Mucosa of stomach (tissue), 1 donor: ENCODE measurements around the gene PEDS1.
A peak's percentile ranks its signal among the peaks of the same experiment; 100 is the strongest.
"Not testable (repeated sequence)": the region's sequence is repeated elsewhere in the genome, so short reads cannot be mapped to it uniquely, and the experiment has no call there.

ENCODE experiments used
- H3K27me3 ChIP-seq: one replicate; pipeline ENCODE4 v1.7.0; 2013; ENCODE audit warnings: mild to moderate bottlenecking, low read length; ENCODE audit not compliant: control insufficient read depth, insufficient read depth
- H3K36me3 ChIP-seq: one replicate; pipeline ENCODE4 v1.7.0; 2013; ENCODE audit warnings: low read length; ENCODE audit not compliant: control insufficient read depth, insufficient read depth
- H3K4me1 ChIP-seq: one replicate; pipeline ENCODE4 v1.7.0; 2013; ENCODE audit warnings: mild to moderate bottlenecking, low read length; ENCODE audit not compliant: control insufficient read depth, insufficient read depth
- H3K4me3 ChIP-seq: one replicate; pipeline ENCODE4 v1.7.0; 2013; ENCODE audit warnings: low read length
- H3K9ac ChIP-seq: one replicate; pipeline ENCODE4 v1.7.0; 2013; ENCODE audit warnings: mild to moderate bottlenecking, low read length, moderate library complexity
- H3K9me3 ChIP-seq: one replicate; pipeline ENCODE4 v1.7.0; 2013; ENCODE audit warnings: mild to moderate bottlenecking, low read length, moderate library complexity; ENCODE audit not compliant: control insufficient read depth
- donor health status: Pancreatic carcinoma.

PEDS1 gene

DNA sequence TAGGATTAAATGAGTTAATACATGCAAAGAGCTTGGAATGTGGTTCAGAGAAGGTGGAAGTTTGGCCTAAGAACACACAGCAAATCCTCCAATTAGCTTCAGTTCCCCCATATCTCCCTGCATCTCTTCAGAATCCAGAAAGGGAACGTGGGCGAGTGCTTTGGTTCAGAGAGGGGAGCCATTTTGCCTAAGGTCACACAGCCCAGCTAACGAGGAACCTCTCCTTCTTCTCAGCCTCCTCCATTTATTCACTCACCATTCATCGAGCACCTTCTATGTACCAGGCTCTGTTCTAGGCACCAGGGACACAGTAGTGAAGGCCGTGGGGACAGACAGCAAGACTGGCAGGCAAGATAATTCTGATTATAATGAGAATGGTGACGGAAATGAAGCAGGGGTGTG, 34.8 kb upstream of the PEDS1 start:
- Histone ChIP-seq H3K9ac (no peak overlapping the region), H3K36me3 (no peaks in the 10 kb centered on the region), H3K27me3 (peaks cover 8% of the 10 kb centered on the region), H3K9me3 (no peaks in the 10 kb centered on the region), H3K4me3 (no peak overlapping the region), H3K4me1 (peaks cover 13% of the 10 kb centered on the region)

DNA sequence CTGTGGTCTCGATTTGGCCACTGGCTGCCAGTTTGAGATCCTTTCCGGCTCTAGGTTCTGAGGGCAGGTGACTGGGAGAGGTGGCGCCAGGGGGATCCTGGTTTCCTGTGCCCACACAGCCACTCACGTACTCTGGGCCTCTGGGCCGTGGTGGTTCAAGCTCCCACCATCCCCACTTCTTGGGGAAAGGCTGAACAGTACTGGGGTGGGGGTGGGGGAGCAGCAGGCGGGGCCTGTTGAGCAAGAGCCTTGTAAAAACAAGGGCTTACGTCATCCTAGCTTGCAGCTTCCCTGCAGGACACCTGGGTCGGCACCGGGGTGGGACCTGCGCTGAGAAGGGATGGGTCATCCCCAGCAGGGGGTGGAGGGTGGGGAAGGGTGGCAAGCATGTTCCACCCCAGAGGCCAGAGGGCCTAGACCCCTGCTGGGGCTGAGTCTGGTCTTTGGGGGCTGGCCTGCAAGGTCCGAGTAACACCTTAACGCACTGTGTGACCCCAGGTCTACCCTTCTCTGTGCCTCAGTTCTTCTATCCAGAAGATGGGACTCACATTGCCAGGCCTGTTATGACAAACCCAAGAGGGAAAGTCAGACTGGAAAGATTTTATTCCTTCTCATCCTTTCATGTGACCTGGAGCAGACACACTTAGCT, 34.0 kb upstream of the PEDS1 start:
- no peak overlapping the region for H3K9ac ChIP-seq
- no peaks in the 10 kb centered on the region for H3K9me3 ChIP-seq
- no peak overlapping the region for H3K4me3 ChIP-seq
- peaks cover 8% of the 10 kb centered on the region for H3K27me3 ChIP-seq
- no peaks in the 10 kb centered on the region for H3K36me3 ChIP-seq
- H3K4me1 ChIP-seq, result peaks cover 6% of the 10 kb centered on the region

DNA sequence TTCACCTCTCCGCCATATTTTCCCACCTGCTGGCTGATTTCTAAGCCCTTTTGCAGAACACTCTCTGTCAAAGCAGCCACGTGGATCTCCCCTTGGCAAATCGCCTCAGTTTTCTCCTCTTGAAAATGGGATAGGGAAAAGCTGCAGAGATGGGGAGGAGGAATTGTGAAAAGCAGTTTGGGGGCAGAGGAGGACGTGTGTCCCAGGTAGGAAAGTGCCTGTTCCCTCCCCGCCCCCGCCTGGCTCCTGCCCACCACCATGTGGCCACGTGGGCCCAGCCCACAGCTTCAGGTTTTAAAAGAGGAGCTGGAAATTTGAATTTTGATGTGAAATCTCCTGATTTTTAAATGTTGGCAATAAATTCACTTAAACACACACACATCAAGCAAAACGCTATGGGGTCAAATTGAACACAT, 33.5 kb upstream of the PEDS1 start:
- no peak overlapping the region for H3K4me3 ChIP-seq
- peaks cover 6% of the 10 kb centered on the region for H3K4me1 ChIP-seq
- H3K9ac ChIP-seq, result no peak overlapping the region
- no peaks in the 10 kb centered on the region for H3K9me3 ChIP-seq
- H3K27me3 ChIP-seq, result peaks cover 8% of the 10 kb centered on the region
- H3K36me3 ChIP-seq, result no peaks in the 10 kb centered on the region

DNA sequence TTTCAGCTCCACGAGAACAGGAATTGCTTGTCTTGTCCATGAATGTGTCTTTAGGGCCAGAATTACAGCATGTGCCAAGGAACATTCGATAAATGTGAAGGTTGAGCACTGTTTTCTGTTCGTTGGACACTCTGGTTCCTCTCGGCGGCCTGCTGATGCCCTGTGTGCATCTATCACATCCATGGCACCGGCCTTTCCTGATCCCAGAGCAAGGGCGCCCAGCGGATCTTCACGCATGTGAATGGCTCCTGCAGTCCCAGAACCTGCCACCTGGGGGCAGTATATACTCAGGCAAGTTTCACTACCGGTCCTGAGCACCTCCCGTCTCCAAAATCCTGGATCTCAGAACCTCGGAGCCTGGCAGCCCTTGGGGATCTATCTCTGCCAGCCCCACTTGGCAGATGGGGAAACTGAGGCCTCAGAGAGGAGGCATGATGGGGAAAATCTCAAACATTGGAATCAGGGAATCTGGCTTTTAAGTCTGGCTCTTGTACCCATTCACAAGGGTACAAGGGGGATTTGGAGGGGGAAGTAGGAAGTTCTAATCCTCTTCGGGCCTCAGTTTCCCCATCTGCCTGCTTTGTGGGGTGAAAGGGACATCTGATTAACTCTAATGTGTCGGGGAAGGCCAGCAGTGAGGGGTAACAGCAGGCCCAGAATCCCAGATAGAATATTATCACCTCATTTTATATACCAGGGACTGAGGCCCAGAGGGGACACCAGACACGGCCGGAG, 32.8 kb upstream of the PEDS1 start:
- H3K4me3 ChIP-seq, result no peak overlapping the region
- no peak overlapping the region for H3K9ac ChIP-seq
- no peaks in the 10 kb centered on the region for H3K9me3 ChIP-seq
- no peaks in the 10 kb centered on the region for H3K36me3 ChIP-seq
- peaks cover 8% of the 10 kb centered on the region for H3K27me3 ChIP-seq
- H3K4me1 ChIP-seq, result peaks cover 6% of the 10 kb centered on the region

DNA sequence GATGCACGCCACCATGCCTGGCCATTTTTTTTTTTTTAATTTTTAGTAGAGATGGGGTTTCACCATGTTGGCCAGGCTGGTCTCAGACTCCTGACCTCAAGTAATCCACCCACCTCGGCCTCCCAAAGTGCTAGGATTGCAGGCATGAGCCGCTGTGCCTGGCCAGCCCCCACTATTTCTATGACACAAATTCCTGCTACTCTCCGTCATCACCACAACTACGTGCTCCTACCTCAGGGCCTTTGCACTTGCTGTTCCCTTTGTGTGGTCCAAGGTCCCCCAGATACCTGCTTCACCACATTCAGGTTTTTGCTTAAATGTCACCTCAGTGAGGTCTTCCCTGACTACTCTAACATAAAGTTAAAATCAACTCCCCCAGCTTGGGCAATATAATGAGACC, 31.9 kb upstream of the PEDS1 start:
- Histone ChIP-seq H3K27me3 (peaks cover 8% of the 10 kb centered on the region), H3K36me3 (no peaks in the 10 kb centered on the region), H3K4me1 (peaks cover 6% of the 10 kb centered on the region), H3K9ac (no peak overlapping the region), H3K9me3 (no peaks in the 10 kb centered on the region), H3K4me3 (no peak overlapping the region)

DNA sequence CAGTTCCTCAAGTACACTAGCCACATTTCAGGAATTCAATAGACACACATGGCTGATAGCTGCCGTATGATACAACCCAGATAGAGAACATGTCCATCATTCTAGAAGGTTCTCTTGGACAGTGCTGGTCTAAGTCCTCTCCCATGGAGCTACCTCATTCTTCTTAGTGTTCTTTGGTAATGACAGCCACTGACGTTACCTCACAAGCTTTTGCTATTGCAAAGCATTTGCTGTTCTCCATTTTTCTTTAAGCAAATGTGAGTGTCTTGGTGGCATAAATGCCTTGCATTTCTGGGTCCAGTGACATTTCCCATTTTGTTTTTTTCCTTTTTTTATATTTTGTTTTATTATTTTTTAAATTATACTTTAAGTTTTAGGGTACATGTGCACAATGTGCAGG, 28.8 kb upstream of the PEDS1 start:
- H3K27me3 ChIP-seq, result peaks cover 8% of the 10 kb centered on the region
- H3K4me1 ChIP-seq, result peaks cover 3% of the 10 kb centered on the region

DNA sequence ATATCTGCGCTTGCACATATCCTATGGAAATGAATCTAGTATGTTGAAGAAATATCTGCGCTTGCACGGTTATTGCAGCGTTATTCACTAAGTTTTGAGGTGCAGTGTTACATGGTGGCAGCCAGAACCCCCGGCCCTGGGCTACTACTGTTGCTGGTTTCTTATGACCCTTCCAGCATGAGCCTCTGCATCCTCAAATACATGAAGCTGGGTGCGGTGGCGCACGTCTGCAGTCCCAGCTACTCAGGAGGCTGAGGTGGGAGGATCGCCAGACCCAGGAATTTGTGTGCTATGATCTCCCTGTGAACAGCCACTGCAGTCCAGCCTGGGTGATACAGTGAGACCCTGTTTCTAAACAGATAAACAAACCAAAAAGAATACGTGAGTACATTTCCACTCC, 27.8 kb upstream of the PEDS1 start:
- no peak overlapping the region for H3K4me3 ChIP-seq
- H3K9ac ChIP-seq, result no peak overlapping the region
- H3K4me1 ChIP-seq, result peaks cover 3% of the 10 kb centered on the region
- no peaks in the 10 kb centered on the region for H3K36me3 ChIP-seq
- H3K27me3 ChIP-seq, result peaks cover 8% of the 10 kb centered on the region
- H3K9me3 ChIP-seq, result no peaks in the 10 kb centered on the region

More for the DNA sequence above, 28.8 kb upstream of the PEDS1 start:
- Histone ChIP-seq H3K9me3 (no peaks in the 10 kb centered on the region), H3K36me3 (no peaks in the 10 kb centered on the region), H3K4me3 (no peak overlapping the region), H3K9ac (no peak overlapping the region)

DNA sequence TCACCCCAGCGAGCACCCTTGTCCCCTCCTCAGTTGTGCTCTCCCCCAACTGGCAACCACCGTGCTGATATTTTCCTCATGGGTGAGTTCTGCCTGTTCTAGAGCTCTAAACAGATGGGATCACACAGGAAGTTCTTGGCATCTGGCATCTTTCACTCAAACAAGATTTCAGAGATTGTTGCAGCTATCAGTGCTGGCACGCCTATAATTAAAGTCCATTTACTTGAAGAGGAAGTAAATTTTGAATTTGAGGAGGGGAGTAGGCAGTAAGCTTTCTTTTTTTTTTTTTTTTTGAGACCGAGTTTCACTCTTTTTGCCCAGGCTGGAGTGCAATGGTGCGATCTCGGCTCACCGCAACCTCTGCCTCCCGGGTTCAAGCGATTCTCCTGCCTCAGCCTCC, 25.1 kb upstream of the PEDS1 start:
- not testable (repeated sequence) for H3K9ac ChIP-seq, H3K27me3 ChIP-seq, H3K4me3 ChIP-seq, H3K4me1 ChIP-seq, H3K9me3 ChIP-seq, H3K36me3 ChIP-seq

DNA sequence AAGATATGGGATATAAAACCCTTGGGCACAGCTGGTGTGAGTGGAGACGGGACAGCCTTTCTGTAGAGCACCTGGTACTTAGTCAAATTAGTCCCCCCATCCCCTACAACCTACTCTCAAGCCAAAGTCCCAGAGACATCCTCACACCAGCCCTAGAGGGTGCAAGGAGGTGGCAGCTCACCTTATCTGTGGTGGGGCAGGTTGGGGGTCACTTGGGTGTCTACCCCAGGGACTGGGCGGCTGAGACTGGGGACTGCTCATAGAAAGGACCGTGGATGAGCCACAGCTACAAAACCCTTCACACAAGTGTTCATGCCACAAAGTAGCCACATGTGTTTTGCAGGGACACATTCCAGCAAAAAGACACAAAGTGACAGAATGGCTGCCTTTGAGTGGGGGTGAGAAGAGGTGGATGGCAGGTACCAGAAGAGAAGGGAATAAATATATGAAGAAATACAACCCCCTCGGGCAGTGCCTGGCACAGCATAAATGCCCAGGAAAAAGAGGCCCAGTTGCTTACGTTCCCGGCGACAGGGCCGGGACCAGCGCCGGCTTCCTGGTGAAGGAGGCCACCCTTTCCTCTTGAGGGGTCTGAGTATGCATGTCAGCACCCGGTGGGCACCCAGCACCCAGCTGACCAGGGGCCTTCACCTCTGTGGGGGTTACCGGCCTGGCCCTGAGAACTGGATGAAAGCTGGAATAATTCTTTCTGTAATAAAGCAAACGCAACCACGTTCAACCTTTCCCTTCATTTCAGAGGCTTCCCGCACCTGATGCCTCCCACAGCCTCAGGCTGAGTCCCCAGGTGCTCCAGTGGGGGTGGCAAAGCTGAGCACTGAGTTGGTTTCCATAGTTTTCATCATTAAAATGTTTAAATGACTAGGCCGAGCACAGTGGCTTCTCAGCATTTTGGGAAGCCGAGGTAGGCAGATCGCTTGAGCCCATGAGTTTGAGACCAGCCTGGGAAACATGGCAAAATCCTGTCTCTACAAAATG, 22.7 kb upstream of the PEDS1 start:
- H3K9me3 ChIP-seq, result no peaks in the 10 kb centered on the region
- no peak overlapping the region for H3K9ac ChIP-seq
- H3K4me3 ChIP-seq, result no peak overlapping the region
- peaks cover 20% of the 10 kb centered on the region for H3K4me1 ChIP-seq
- no peaks in the 10 kb centered on the region for H3K27me3 ChIP-seq
- H3K36me3 ChIP-seq, result no peaks in the 10 kb centered on the region

DNA sequence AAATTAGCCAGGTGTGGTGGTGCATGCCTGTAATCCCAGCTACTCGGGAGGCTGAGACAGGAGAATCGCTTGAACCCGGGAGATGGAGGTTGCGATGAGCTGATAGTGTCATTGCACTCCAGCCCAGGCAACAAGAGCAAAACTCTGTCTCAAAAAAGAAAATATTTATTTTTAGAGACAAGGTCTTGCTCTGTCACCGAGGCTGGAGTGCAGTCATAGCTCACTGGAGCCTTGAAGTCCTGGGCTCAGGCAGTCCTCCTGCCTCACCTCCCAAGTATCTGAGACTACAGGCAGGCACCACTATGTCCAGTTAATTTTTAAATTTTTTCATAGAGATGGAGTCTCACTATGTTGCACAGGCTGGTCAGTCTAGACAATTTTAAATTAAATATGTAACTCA, 20.9 kb upstream of the PEDS1 start:
- no peak overlapping the region for H3K9ac ChIP-seq
- no peaks in the 10 kb centered on the region for H3K27me3 ChIP-seq
- H3K4me1 ChIP-seq, result peaks cover 20% of the 10 kb centered on the region
- H3K9me3 ChIP-seq, result no peaks in the 10 kb centered on the region
- no peak overlapping the region for H3K4me3 ChIP-seq
- no peaks in the 10 kb centered on the region for H3K36me3 ChIP-seq

DNA sequence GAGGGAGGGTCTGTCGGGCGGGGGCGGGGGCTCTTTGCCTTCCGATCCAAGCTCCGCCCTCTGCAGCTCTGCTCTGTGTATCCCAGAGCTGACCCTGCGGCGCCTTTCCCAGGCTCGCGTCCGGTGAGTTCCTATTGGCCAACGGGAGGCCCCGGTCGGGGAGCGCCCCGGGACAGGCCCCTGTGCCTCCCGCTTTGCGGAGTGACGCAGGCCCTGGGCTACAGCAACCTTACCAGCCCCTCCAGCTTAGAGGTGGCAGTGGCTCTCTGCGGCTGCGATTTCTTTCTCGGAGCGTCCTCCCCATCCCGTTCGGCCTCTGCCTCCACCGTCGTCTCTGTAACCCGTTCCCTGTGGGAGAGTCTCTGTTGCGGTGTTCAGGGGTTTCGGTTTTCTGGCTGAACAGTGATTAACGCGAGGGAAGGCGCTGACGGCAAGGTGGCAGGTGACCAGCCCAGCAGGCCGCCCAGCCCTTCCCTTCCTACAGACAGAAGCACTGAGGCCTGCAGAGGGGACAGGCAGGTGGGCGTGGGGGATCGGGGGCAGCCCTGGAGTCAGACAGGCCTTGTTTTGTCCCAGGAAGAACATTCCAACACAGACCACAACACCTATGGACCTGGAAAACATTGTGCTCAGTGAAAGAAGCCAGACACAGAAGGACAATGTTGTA, 19.0 kb upstream of the PEDS1 start:
- Histone ChIP-seq H3K4me3 (peak overlapping the region; percentile 51), H3K9me3 (no peaks in the 10 kb centered on the region), H3K36me3 (no peaks in the 10 kb centered on the region), H3K9ac (peak overlapping the region; percentile 82), H3K27me3 (no peaks in the 10 kb centered on the region), H3K4me1 (peaks cover 16% of the 10 kb centered on the region)
